H9 (cell line): ENCODE results near the gene FGF12. TPM values are rescaled to one million over a fixed set of nuclear protein-coding genes. Genes with fewer than 3 reads are reported as not detected.

Experiments
- DNase-seq: peaks from one replicate; pipeline ENCODE4 v3.0.0-alpha.2; 2017
- H2AFZ ChIP-seq: one replicate; pipeline ENCODE4 v1.6.1; 2013; ENCODE audit warnings: mild to moderate bottlenecking, low read length, control low read depth, moderate library complexity
- H2AK5ac ChIP-seq: 2 replicates; pipeline ENCODE4 v1.6.1; 2013; ENCODE audit warnings: low read length, control low read depth, mixed read lengths; ENCODE audit not compliant: insufficient read length
- H2BK120ac ChIP-seq: one replicate; pipeline ENCODE4 v1.6.1; 2013; ENCODE audit warnings: low read depth, mild to moderate bottlenecking, low read length, control low read depth, inconsistent platforms; ENCODE audit not compliant: poor library complexity, severe bottlenecking
- H2BK12ac ChIP-seq: 2 replicates; pipeline ENCODE4 v1.6.1; 2013; ENCODE audit warnings: low read length, control low read depth, mixed read lengths, low read depth; ENCODE audit not compliant: insufficient read length
- H2BK15ac ChIP-seq: 2 replicates; pipeline ENCODE4 v1.6.1; 2013; ENCODE audit warnings: low read depth, low read length, control low read depth
- H2BK20ac ChIP-seq: one replicate; pipeline ENCODE4 v1.6.1; 2013; ENCODE audit warnings: low read depth, mild to moderate bottlenecking, low read length, control low read depth, inconsistent platforms; ENCODE audit not compliant: poor library complexity, severe bottlenecking
- H2BK5ac ChIP-seq: 2 replicates; pipeline ENCODE4 v1.6.1; 2013; ENCODE audit warnings: low read length, control low read depth, mixed read lengths; ENCODE audit not compliant: insufficient read length
- H3K14ac ChIP-seq: 2 replicates; pipeline ENCODE4 v1.6.1; 2013; ENCODE audit warnings: low read length, control low read depth; ENCODE audit not compliant: insufficient read depth
- H3K18ac ChIP-seq: 2 replicates; pipeline ENCODE4 v1.6.1; 2013; ENCODE audit warnings: low read depth, mild to moderate bottlenecking, mixed read lengths, low read length, control low read depth; ENCODE audit not compliant: insufficient read length
- H3K23ac ChIP-seq: 2 replicates; pipeline ENCODE4 v1.6.1; 2013; ENCODE audit warnings: low read length, control low read depth, mixed read lengths, low read depth; ENCODE audit not compliant: insufficient read length
- H3K23me2 ChIP-seq: 2 replicates; pipeline ENCODE4 v1.6.1; 2013; ENCODE audit warnings: low read depth, mild to moderate bottlenecking, mixed read lengths, low read length, control low read depth; ENCODE audit not compliant: insufficient read length, poor library complexity, severe bottlenecking
- H3K27ac ChIP-seq: 2 replicates; pipeline ENCODE4 v1.5.1; 2013; ENCODE audit warnings: low read length, control low read depth, mixed read lengths, low read depth; ENCODE audit not compliant: insufficient read length
- H3K27me3 ChIP-seq: 2 replicates; pipeline ENCODE4 v1.6.1; 2013; ENCODE audit warnings: low read length, control low read depth, inconsistent platforms; ENCODE audit not compliant: insufficient read depth
- H3K4ac ChIP-seq: 2 replicates; pipeline ENCODE4 v1.6.1; 2013; ENCODE audit warnings: low read depth, mild to moderate bottlenecking, control low read depth, inconsistent platforms, low read length, moderate library complexity
- H3K4me1 ChIP-seq: 2 replicates; pipeline ENCODE4 v1.6.1; 2013; ENCODE audit warnings: low read length, control low read depth, inconsistent platforms; ENCODE audit not compliant: insufficient read depth
- H3K4me2 ChIP-seq: 2 replicates; pipeline ENCODE4 v1.6.1; 2013; ENCODE audit warnings: low read length, control low read depth, mixed read lengths; ENCODE audit not compliant: insufficient read length, insufficient read depth
- H3K56ac ChIP-seq: 2 replicates; pipeline ENCODE4 v1.6.1; 2013; ENCODE audit warnings: low read depth, mild to moderate bottlenecking, mixed read lengths, low read length, control low read depth; ENCODE audit not compliant: insufficient read length
- H3K79me1 ChIP-seq: 2 replicates; pipeline ENCODE4 v1.6.1; 2013; ENCODE audit warnings: low read depth, mild to moderate bottlenecking, moderate library complexity, low read length, control low read depth, inconsistent platforms; ENCODE audit not compliant: insufficient read depth, poor library complexity, severe bottlenecking
- H3K79me2 ChIP-seq: 2 replicates; pipeline ENCODE4 v1.6.1; 2013; ENCODE audit warnings: low read length, control low read depth, inconsistent platforms; ENCODE audit not compliant: insufficient read depth
- H3K9ac ChIP-seq: 2 replicates; pipeline ENCODE4 v1.6.1; 2013; ENCODE audit warnings: low read length, control low read depth, mixed read lengths; ENCODE audit not compliant: insufficient read length; ENCODE audit errors: extremely low read depth
- H3K9me3 ChIP-seq: one replicate; pipeline ENCODE4 v1.6.1; 2013; ENCODE audit warnings: low read depth, low read length, inconsistent platforms; ENCODE audit not compliant: control insufficient read depth
- H3T11ph ChIP-seq: one replicate; pipeline ENCODE4 v1.6.1; 2013; ENCODE audit warnings: mild to moderate bottlenecking, low read length, control low read depth, inconsistent platforms
- H4K20me1 ChIP-seq: one replicate; pipeline ENCODE4 v1.6.1; 2013; ENCODE audit not compliant: control insufficient read depth, insufficient read length, insufficient read depth
- H4K5ac ChIP-seq: 2 replicates; pipeline ENCODE4 v1.6.1; 2013; ENCODE audit warnings: low read depth, mild to moderate bottlenecking, mixed read lengths, low read length, control low read depth; ENCODE audit not compliant: insufficient read length
- H4K8ac ChIP-seq: replicated peaks from 2 replicates; pipeline ENCODE4 v1.6.1; 2013; ENCODE audit warnings: low read length, control low read depth, mixed read lengths, low read depth; ENCODE audit not compliant: insufficient read length
- H4K91ac ChIP-seq: 2 replicates; pipeline ENCODE4 v1.6.1; 2013; ENCODE audit warnings: low read depth, mild to moderate bottlenecking, moderate library complexity, mixed read lengths, low read length, control low read depth; ENCODE audit not compliant: insufficient read length
- H3K27ac Mint-ChIP-seq, 3 experiments: 2 replicates in 2 of 3; 3 replicates in 1 of 3; pipeline ENCODE4 v1.8.0; 2020 to 2021; ENCODE audit warnings: mixed read lengths in 3 of 3, mild to moderate bottlenecking in 1 of 3, moderate library complexity in 1 of 3
- H3K27me3 Mint-ChIP-seq: 2 replicates; pipeline ENCODE4 v1.8.0; 2021; ENCODE audit warnings: low read depth, mild to moderate bottlenecking, moderate library complexity, mixed read lengths
- H3K36me3 Mint-ChIP-seq, 3 experiments: 2 replicates in 2 of 3; 3 replicates in 1 of 3; pipeline ENCODE4 v1.8.0; 2020 to 2021; ENCODE audit warnings: low read depth in 3 of 3, mixed read lengths in 3 of 3; ENCODE audit not compliant: insufficient read depth in 1 of 3
- H3K4me1 Mint-ChIP-seq, 2 experiments: 2 replicates each; pipeline ENCODE4 v1.8.0; 2020; ENCODE audit warnings: mixed read lengths in 2 of 2
- H3K4me3 Mint-ChIP-seq, 2 experiments: 2 replicates in 1 of 2; 3 replicates in 1 of 2; pipeline ENCODE4 v1.8.0; 2020 to 2021; ENCODE audit warnings: mild to moderate bottlenecking in 2 of 2, mixed read lengths in 2 of 2, moderate library complexity in 1 of 2
- H3K9me3 Mint-ChIP-seq, 2 experiments: 2 replicates in 1 of 2; 3 replicates in 1 of 2; pipeline ENCODE4 v1.8.0; 2020; ENCODE audit warnings: mild to moderate bottlenecking in 2 of 2, mixed read lengths in 2 of 2, moderate library complexity in 1 of 2
- CTCF ChIP-seq: fragments of 200-600 bp; sonication (generic); conservative IDR thresholded peaks from 3 replicates; pipeline ENCODE4 v1.8.0; 2021; ENCODE audit warnings: antibody characterized with exemption, mild to moderate bottlenecking
- WGBS: extraction: QIAGEN DNeasy Blood & Tissue Kit; methylation state at CpG from one replicate; pipeline ENCODE4 v1.1.7; 2013; ENCODE audit warnings: missing lambda C conversion rate, low lambda C conversion rate, mixed read lengths; ENCODE audit not compliant: insufficient read length; ENCODE audit errors: extremely low coverage; 5-methylcytosine and 5-hydroxymethylcytosine counted together
- total RNA-seq: library from RNA; stranded (reverse); gene quantifications from 2 replicates; pipeline ENCODE4 v1.2.1, GENCODE V29; 2021

The FGF12 gene
- total RNA-seq, 1 experiment from 2014 or later: 5.6 TPM

GRCh38 chr3:192161661-192162060 is 565.7 kb downstream of the FGF12 start:
- WGBS: no CpG with 5 or more reads among the region's 1 CpG
- Mint-ChIP-seq H3K27me3 (no peaks in the 10 kb centered on the region), H3K9me3 (no peaks in the 10 kb centered on the region; a peak in 1 of 5 replicates), H3K4me3 (no peak overlapping the region), H3K27ac (no peak overlapping the region), H3K4me1 (peaks cover 15 to 20% of the 10 kb centered on the region in 2 experiments), H3K36me3 (no peaks in the 10 kb centered on the region)
- Histone ChIP-seq H3K27me3 (no peaks in the 10 kb centered on the region), H3K23ac (no peak overlapping the region), H3K18ac (no peak overlapping the region), H2BK120ac (no peak overlapping the region), H4K20me1 (no peaks in the 10 kb centered on the region), H3K23me2 (no peaks in the 10 kb centered on the region), H3K4me1 (no peaks in the 10 kb centered on the region), H3K4me2 (no peak overlapping the region), H3T11ph (no peak overlapping the region), H3K79me1 (no peaks in the 10 kb centered on the region), H3K79me2 (no peaks in the 10 kb centered on the region), H2BK20ac (no peak overlapping the region), H4K91ac (no peak overlapping the region), H3K9me3 (no peaks in the 10 kb centered on the region), H2AK5ac (no peak overlapping the region), H3K27ac (no peak overlapping the region), H3K14ac (no peak overlapping the region), H4K8ac (no peak overlapping the region), H4K5ac (no peak overlapping the region), H3K9ac (no peak overlapping the region), H2BK15ac (no peak overlapping the region), H2BK12ac (no peak overlapping the region), H3K4ac (no peak overlapping the region), H2AFZ (no peak overlapping the region), H2BK5ac (no peak overlapping the region), H3K56ac (no peak overlapping the region)
- no peak for TF ChIP-seq CTCF
- DNase-seq: no peak
